ENCODE results near the gene PUDP.

Gene PUDP

GRCh38 chrX:7061429-7061828 lies 86.5 kb downstream of the PUDP start:
- no peak for DNase-seq
- Mint-ChIP-seq H3K4me3 (no peak overlapping the region), H3K4me1 (peaks cover 20% of the 10 kb centered on the region), H3K36me3 (ENCODE audit: low read depth) (peaks cover 93% of the 10 kb centered on the region), H3K9me3 (peaks cover 43% of the 10 kb centered on the region), H3K27ac (no peak overlapping the region), H3K27me3 (ENCODE audit: low read depth, poor library complexity) (peaks cover 4% of the 10 kb centered on the region)
- TF ChIP-seq CTCF (IDR thresholded peaks at IDR 0.05): no peak

GRCh38 chrX:7060444-7060843 lies 87.5 kb downstream of the PUDP start:
- Mint-ChIP-seq H3K36me3 (ENCODE audit: low read depth) (peaks cover 93% of the 10 kb centered on the region), H3K4me3 (no peak overlapping the region), H3K4me1 (peaks cover 28% of the 10 kb centered on the region), H3K9me3 (peaks cover 35% of the 10 kb centered on the region), H3K27ac (no peak overlapping the region), H3K27me3 (ENCODE audit: low read depth, poor library complexity) (peaks cover 4% of the 10 kb centered on the region)
- no peak for DNase-seq
- TF ChIP-seq CTCF (IDR thresholded peaks at IDR 0.05): no peak

- Mint-ChIP-seq H3K4me3 (no peak overlapping the region), H3K36me3 (ENCODE audit: low read depth) (peaks cover 90% of the 10 kb centered on the region), H3K4me1 (peaks cover 29% of the 10 kb centered on the region)
Observed at GRCh38 chrX:7059859-7060258, 88.1 kb downstream of the PUDP start.

GRCh38 chrX:7059214-7059838 lies 88.6 kb downstream of the PUDP start:
- Mint-ChIP-seq H3K27ac (no peak overlapping the region), H3K36me3 (ENCODE audit: low read depth) (peaks cover 91% of the 10 kb centered on the region), H3K4me3 (no peak overlapping the region), H3K4me1 (peaks cover 34% of the 10 kb centered on the region), H3K27me3 (ENCODE audit: low read depth, poor library complexity) (peaks cover 4% of the 10 kb centered on the region), H3K9me3 (peaks cover 26% of the 10 kb centered on the region)
- no peak for DNase-seq
- TF ChIP-seq CTCF (IDR thresholded peaks at IDR 0.05): no peak

More at GRCh38 chrX:7059859-7060258, 88.1 kb downstream of the PUDP start:
- no peak overlapping the region for H3K27ac Mint-ChIP-seq
- H3K27me3 Mint-ChIP-seq (ENCODE audit: low read depth, poor library complexity): peaks cover 4% of the 10 kb centered on the region
- TF ChIP-seq CTCF (IDR thresholded peaks at IDR 0.05): no peak
- H3K9me3 Mint-ChIP-seq: peaks cover 30% of the 10 kb centered on the region
- no peak for DNase-seq

GRCh38 chrX:7055386-7056137 lies 92.4 kb downstream of the PUDP start:
- no peak for TF ChIP-seq CTCF (IDR thresholded peaks at IDR 0.05)
- Mint-ChIP-seq H3K4me1 (peaks cover 37% of the 10 kb centered on the region), H3K27me3 (ENCODE audit: low read depth, poor library complexity) (peaks cover 4% of the 10 kb centered on the region), H3K4me3 (no peak overlapping the region), H3K36me3 (ENCODE audit: low read depth) (peaks cover 91% of the 10 kb centered on the region), H3K27ac (peak overlapping the region; percentile 85), H3K9me3 (peaks cover 7% of the 10 kb centered on the region)
- no peak for DNase-seq

Measured in nephron progenitor cell (in vitro differentiated cells).